ENCODE measurements around the gene MGST2. TPM values are rescaled to one million over a fixed set of nuclear protein-coding genes. Genes with fewer than 3 reads are reported as not detected.
"Not testable (repeated sequence)": the region's sequence is repeated elsewhere in the genome, so short reads cannot be mapped to it uniquely, and the experiment has no call there.

The MGST2 gene
- total RNA-seq, 1 experiment from 2014 or later, result 39.0 TPM

GRCh38 chr4:139694522-139695107 is 29.0 kb downstream of the MGST2 start:
- POLR2A ChIA-PET (ENCODE audit: unreplicated experiment), result no interaction called here
- CTCF ChIA-PET, result no interaction called here
- Histone ChIP-seq H3F3A (ENCODE audit: low read length, unreplicated experiment) (no peaks in the 10 kb centered on the region), H3K9me2 (replicated peaks; ENCODE audit: low read length) (no peaks in the 10 kb centered on the region), H3K9me3 (ENCODE audit: low read length) (no peaks in the 10 kb centered on the region), H3K79me2 (ENCODE audit: low read length) (no peaks in the 10 kb centered on the region), H3K4me2 (ENCODE audit: low read length) (no peak overlapping the region), H2AFZ (ENCODE audit: low read length) (no peak overlapping the region), H3K36me3 (ENCODE audit: low read depth, low read length) (peaks cover 6% of the 10 kb centered on the region), H4K20me1 (ENCODE audit: low read length) (no peaks in the 10 kb centered on the region), H3K27ac (ENCODE audit: low read length) (no peak overlapping the region), H3K9ac (ENCODE audit: low read length) (no peak overlapping the region), H3K27me3 (ENCODE audit: low read length) (no peaks in the 10 kb centered on the region), H3K4me1 (ENCODE audit: insufficient read depth, low read length) (no peaks in the 10 kb centered on the region), H3K4me3 (ENCODE audit: low read length) (no peak overlapping the region)
- ATAC-seq (no peak), DNase-seq (no peak)
- intact Hi-C loops (cut with micrococcal nuclease), result no loop called here
- BruUV-seq (replicated peaks), result no TSS peak
- TF ChIP-seq CTCF (conservative IDR thresholded peaks at IDR 0.05; ENCODE audit: low read depth, low read length) (no peak), EZH2phosphoT487 (IDR thresholded peaks at IDR 0.05; ENCODE audit: borderline replicate concordance, low read length) (no peak), EZH2 (IDR thresholded peaks at IDR 0.05; ENCODE audit: low read length, unreplicated experiment) (no peak)

- intact Hi-C loops (cut with micrococcal nuclease), result no loop called here
- no peak for ATAC-seq
- Histone ChIP-seq H3K4me1 (ENCODE audit: insufficient read depth, low read length) (no peaks in the 10 kb centered on the region), H3F3A (ENCODE audit: low read length, unreplicated experiment) (no peaks in the 10 kb centered on the region), H2AFZ (ENCODE audit: low read length) (no peak overlapping the region), H3K79me2 (ENCODE audit: low read length) (no peaks in the 10 kb centered on the region), H3K9me3 (ENCODE audit: low read length) (no peaks in the 10 kb centered on the region), H3K27me3 (ENCODE audit: low read length) (no peaks in the 10 kb centered on the region), H3K4me2 (ENCODE audit: low read length) (no peak overlapping the region), H3K4me3 (ENCODE audit: low read length) (no peak overlapping the region), H3K9me2 (replicated peaks; ENCODE audit: low read length) (no peaks in the 10 kb centered on the region), H3K36me3 (ENCODE audit: low read depth, low read length) (peaks cover 6% of the 10 kb centered on the region), H4K20me1 (ENCODE audit: low read length) (no peaks in the 10 kb centered on the region), H3K9ac (ENCODE audit: low read length) (no peak overlapping the region), H3K27ac (ENCODE audit: low read length) (no peak overlapping the region)
- CTCF ChIA-PET, result no interaction called here
- POLR2A ChIA-PET (ENCODE audit: unreplicated experiment), result no interaction called here
- BruUV-seq (replicated peaks), result no TSS peak
- TF ChIP-seq CTCF (conservative IDR thresholded peaks at IDR 0.05; ENCODE audit: low read depth, low read length) (no peak), EZH2phosphoT487 (IDR thresholded peaks at IDR 0.05; ENCODE audit: borderline replicate concordance, low read length) (no peak), EZH2 (IDR thresholded peaks at IDR 0.05; ENCODE audit: low read length, unreplicated experiment) (no peak)
- DNase-seq, result no peak
These were observed 30.9 kb downstream of the MGST2 start for GRCh38 chr4:139696491-139696890.

- TF ChIP-seq CTCF (conservative IDR thresholded peaks at IDR 0.05; ENCODE audit: low read depth, low read length), result peak; percentile 20; the same call in 1 of the 2 replicates
These were observed 32.7 kb downstream of the MGST2 start for GRCh38 chr4:139698167-139698925.

More at GRCh38 chr4:139698167-139698925, 32.7 kb downstream of the MGST2 start:
- H3K4me3 ChIP-seq (ENCODE audit: low read length); H3K4me1 ChIP-seq (ENCODE audit: insufficient read depth, low read length); H3F3A ChIP-seq (ENCODE audit: low read length, unreplicated experiment); DNase-seq; BruUV-seq (replicated peaks); H3K27me3 ChIP-seq (ENCODE audit: low read length); H3K4me2 ChIP-seq (ENCODE audit: low read length); H3K9me3 ChIP-seq (ENCODE audit: low read length); H3K36me3 ChIP-seq (ENCODE audit: low read depth, low read length); H2AFZ ChIP-seq (ENCODE audit: low read length); intact Hi-C loops (cut with micrococcal nuclease); H3K9ac ChIP-seq (ENCODE audit: low read length); H3K27ac ChIP-seq (ENCODE audit: low read length); ATAC-seq; H3K9me2 ChIP-seq (replicated peaks; ENCODE audit: low read length); H3K79me2 ChIP-seq (ENCODE audit: low read length); H4K20me1 ChIP-seq (ENCODE audit: low read length): not testable (repeated sequence)
- CTCF ChIA-PET, result interaction anchor here (0.7 kb wide), 1 partner anchor 45 kb away, joined by 5 read pairs; no protein-coding TSS in a partner anchor
- POLR2A ChIA-PET (ENCODE audit: unreplicated experiment), result interaction anchor here (0.6 kb wide), 1 partner anchor 47 kb away, joined by 3 read pairs; no protein-coding TSS in a partner anchor
